HG03139 (cell line): Measurements from ENCODE around the gene NOTCH1.
"Not testable (repeated sequence)": the region's sequence is repeated elsewhere in the genome, so short reads cannot be mapped to it uniquely, and the experiment has no call there.

Source experiments
- ATAC-seq: cut with Tn5 transposase; IDR thresholded peaks from one replicate; pipeline ENCODE4 v1.9.1; 2021; ENCODE audit not compliant: unreplicated experiment

The NOTCH1 gene

DNA sequence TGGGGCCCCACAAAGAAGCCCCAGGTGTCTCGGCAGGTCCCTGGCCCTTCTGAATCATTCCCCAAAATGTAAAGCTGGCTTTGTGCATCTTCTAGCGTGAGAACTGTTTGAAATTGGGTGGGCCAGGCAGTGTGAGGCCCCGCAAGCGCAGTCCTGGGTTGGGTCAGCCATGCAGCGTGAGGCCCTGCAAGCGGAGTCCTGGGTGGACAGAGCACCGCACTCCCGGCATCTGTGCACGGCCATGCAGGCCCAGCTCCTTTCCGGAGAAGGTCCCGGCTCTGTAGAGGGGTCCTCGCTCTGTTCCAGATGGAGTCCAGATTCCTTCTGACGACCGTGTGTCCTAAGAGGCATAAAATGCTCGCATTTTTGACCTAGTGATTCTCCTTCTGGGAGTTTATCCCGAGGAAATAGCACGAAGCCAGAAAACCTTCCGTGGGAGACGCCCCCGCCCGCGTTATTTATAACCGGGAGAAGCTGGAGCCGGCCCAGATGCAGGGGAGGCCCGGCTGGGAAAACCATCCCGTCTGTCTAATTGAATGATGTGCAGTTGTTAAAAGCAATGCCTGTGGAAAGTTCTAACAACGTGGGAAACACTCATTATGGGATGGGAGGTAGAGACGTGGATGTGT lies 19.4 kb upstream of the NOTCH1 start:
- no peak for ATAC-seq

DNA sequence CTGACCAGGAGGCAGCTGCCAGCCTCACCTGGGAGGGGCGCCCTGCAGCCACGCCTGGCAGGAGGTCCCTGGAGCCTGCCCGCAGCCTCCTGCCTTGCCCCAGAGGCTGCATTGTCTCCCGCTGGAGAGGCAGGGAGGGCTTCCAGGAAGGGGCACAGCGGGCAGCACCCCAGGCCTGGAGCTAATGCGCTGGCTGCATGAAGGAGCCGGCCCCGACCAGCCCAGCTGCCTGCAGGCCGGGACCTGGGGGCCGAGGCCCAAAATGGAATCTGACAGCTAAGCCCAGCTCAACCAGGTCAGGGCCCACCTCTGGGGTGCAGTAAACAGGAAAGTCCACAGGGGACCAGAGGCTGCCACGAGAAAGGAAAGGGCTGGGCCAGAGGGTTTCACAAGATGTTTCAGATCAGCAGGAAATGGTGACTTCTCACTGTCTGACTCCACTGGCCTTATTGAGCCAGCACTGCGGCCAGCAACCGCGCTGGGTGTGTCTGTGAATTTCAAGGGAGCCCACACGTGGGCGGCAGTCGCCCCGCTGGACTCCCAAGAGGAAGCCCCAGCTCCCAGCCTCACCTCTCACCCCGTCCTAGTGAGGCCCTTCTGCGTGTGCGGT lies 18.6 kb upstream of the NOTCH1 start:
- no peak for ATAC-seq

DNA sequence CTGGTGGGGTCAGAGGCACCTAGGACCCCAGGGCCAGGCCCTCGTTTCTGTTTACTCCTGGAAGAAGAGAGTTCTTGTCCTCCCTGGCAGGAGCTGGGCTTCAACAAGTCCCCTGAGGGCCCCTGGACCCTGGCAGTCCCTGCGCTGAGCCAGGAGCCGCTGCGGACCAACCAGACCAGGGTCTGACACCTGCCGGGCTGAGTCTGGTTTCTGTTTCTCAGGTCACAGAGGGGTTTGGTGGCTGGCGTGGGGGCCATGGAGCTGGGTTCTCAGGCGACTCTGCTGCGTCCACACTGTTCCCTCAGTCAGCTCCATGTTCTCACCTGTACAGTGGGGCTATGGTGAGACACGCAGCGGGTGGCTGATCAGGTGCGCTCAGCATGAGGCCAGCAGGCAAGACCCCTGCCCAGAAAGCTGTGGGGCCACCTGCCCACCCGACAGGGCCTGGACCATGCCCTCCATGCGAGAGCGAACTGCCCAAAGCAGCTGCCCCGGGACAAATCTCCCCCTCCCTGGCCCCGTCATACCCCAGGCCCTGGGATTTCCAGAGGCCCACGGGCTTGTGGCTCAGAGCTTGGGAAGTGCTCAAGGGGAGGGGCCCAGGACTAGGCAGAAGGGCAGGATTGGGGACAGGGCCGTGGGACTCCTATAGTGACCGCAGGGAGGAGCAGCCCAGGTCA lies 17.9 kb upstream of the NOTCH1 start:
- no peak for ATAC-seq

DNA sequence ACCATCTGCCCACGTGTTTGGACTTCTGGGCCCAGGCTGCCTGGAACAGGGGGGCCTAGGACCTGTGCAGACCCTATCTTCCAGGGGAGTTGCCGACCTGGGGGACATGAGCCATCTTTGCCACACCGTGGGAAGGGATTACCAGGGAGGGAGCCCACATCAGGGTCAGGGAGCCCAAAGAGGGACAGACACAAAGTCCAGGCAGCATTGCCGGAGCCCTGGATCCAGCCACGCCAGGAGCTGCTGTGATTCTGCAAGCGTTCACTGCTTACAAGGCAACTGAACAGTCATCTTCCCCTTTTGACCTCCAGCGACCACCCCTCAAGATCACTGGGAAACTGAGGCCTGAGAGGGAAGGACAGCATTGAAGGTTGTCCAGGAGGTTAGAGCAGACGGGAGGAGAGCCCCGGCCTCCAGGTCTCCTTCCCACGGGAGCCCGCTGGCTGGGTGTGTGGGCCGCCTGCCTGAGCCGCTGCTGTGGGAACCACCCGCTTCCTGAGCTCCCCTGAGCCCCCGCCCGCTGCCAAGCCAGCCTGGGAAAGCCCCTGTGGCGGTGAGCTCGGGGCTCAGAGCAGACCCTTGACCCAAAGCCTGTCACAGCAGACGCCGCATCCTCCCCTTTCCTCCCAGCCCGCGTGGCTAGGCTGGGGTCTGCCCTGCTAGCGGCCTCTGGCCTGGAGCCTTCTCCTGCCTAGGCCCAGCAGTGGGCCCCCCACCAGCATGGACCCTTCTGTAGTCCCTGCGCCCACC lies 17.1 kb upstream of the NOTCH1 start:
- no peak for ATAC-seq

DNA sequence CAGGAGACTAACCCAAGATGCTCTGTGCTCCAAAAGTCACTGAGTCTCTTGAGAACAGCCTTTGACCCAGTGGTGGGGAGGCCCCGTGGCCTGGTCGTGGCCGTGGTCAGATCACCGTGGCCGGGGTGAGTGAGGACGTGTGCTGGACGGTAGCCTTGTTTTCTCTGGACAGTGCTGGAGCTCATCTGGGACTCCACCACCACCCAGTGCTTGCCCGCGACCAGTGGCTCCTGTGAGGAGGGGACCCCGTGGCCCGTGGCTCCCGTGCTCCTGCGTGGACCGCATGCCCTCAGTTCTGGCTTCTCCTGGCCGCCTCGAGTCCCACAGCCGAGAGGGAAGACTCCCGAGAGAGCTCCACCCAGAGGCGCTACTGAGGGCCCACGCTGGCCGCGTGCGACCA lies 15.9 kb upstream of the NOTCH1 start:
- no peak for ATAC-seq

DNA sequence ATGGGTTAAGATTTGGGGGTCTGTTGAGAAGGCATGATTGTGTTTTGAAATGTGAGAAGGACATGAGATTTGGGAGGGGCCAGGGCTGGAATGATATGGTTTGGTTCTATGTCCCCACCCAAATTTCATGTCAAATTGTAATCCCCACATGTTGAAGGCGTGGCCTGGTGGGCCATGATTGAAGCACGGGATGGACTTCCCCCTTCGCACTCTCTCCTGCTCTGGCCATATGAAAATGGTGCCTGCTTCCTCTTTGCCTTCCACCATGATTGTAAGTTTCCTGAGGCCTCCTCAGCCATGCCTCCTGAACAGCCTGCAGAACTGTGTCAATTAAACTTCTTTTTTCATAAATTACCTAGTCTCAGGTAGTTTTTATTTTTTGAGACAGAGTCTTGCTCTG lies 14.7 kb upstream of the NOTCH1 start:
- no peak for ATAC-seq

DNA sequence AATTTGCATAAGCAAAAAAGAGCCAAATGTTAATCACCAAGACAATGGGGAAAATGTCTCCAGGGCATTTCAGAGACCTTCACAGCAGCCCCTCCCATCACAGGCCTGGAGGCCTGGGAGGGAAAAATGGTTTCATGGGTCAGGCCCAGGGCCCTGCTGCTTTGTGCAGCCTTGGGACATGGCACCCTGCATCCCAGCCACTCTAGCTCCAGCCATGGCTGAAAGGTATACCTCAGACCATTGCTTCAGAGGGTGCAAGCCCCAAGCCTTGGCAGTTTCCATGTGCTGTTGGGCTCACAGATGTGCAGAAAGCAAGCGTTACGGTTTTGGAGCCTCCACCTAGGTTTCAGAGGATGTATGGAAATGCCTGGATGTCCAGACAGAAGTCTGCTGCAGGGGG lies 13.5 kb upstream of the NOTCH1 start:
- ATAC-seq: not testable (repeated sequence)

- not testable (repeated sequence) for ATAC-seq
Measured at GRCh38 chr9:136558846-136559245, 13.0 kb upstream of the NOTCH1 start.

DNA sequence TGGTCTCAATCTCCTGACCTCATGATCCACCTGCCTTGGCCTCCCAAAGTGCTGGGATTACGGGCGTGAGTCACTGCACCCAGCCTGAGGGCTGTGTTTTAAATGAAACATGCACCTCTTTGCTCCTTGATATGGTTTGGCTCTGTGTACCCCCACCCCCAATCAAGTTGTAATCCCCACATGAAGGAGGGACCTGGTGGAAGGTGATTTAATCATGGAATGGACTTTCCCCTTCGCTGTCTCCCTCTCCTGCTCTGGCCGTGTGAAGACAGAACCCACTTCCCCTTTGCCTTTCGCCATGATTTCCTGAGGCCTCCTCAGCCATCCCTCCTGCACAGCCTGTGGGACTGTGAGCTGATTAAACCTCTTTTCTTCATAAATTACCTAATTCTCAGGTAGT lies 12.5 kb upstream of the NOTCH1 start:
- ATAC-seq: no peak

GRCh38 chr9:136557036-136557435 lies 11.2 kb upstream of the NOTCH1 start:
- no peak for ATAC-seq

GRCh38 chr9:136556166-136556565 lies 10.3 kb upstream of the NOTCH1 start:
- ATAC-seq: no peak

DNA sequence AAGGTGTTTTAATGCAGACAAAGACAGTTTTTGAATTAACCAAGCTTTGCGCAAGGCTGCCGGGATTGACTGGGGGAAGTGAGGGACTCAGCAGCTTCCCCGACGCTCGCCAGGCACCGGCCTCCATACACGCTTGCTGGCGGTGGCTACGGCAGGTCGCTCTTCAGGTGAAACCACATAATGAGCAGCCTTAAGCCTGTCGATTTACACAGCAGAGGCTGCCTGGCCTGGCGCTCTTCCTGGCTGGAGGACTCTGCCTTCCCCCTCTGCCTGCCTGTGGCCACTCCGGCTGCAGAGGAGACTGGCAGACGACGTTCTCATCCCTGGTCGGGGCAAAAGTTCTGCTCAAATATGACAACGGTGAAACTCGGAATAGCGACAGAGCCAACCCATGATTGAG lies 9.0 kb upstream of the NOTCH1 start:
- ATAC-seq: no peak

GRCh38 chr9:136553581-136553980 lies 7.7 kb upstream of the NOTCH1 start:
- no peak for ATAC-seq

- ATAC-seq: no peak
Measured at GRCh38 chr9:136552117-136552703, 6.4 kb upstream of the NOTCH1 start.

DNA sequence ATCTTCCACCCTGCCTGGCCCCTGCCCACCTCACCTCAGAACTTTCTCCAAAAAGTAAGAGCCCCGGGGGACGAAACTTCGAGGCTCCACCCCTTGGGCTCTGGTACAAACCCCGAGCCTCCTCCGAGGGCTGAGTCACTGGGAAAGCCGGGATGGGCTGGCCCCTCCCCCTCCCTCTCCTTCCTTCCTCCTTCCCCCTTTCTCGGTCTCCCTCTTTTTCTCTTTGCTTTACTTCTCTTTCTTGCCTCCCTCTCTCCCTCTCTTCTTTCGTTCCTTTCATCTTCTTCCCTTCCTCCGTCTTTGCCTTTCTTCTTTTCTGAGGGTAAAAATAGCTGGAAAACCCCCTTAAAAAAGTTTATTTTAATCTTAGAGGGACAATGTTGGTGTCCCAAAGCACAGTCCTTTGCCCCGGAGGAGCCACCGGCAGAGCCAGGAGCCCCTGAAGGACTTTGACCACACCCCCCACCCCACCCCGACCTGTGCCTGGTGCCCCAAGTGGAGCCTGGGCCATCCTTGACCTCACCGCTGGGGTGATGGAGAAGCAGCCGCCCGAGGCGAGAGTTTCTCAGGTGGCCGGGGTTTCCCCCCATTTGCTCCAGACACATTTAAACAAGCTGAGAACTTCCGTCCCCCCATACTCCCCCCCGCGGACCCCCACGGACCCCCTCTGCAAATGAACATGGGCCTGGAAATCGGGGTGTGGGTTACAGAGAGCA lies 5.7 kb upstream of the NOTCH1 start:
- no peak for ATAC-seq

- no peak for ATAC-seq
Measured at GRCh38 chr9:136550439-136551289, 4.8 kb upstream of the NOTCH1 start.

- ATAC-seq: no peak
Measured at GRCh38 chr9:136549010-136549980, 3.4 kb upstream of the NOTCH1 start.

GRCh38 chr9:136547508-136548215 lies 1.8 kb upstream of the NOTCH1 start:
- ATAC-seq: no peak
